SK-N-DZ (cell line): Measurements from ENCODE around the gene LLGL2.
"Not testable (repeated sequence)": the region's sequence is repeated elsewhere in the genome, so short reads cannot be mapped to it uniquely, and the experiment has no call there.

Experiments used
- DNase-seq: peaks from one replicate; pipeline ENCODE4 v3.0.0-alpha.2; 2015; ENCODE audit warnings: low spot score

Gene LLGL2

DNA sequence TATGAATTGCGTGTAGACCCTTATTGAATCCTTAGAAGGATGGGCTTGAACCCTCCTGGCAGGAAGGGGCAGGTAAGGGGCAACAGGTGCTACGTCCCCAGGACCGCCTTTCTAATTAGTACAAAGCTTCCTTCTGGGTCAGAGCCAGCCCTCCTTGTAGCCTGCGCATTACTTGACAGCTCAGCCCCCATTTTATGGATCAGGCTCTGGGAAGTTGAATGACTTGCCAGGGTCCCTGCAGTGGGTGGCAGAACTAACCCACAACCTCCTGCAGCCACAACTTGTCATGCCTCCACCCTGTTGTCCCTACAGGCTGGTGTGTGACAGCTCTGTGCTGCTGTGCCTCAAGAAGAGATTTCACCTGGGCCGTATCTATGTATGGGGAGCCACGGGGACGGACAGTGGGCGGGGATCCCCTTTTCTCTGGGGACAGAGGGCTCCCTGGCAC, 64.8 kb downstream of the LLGL2 start:
- no peak for DNase-seq

DNA sequence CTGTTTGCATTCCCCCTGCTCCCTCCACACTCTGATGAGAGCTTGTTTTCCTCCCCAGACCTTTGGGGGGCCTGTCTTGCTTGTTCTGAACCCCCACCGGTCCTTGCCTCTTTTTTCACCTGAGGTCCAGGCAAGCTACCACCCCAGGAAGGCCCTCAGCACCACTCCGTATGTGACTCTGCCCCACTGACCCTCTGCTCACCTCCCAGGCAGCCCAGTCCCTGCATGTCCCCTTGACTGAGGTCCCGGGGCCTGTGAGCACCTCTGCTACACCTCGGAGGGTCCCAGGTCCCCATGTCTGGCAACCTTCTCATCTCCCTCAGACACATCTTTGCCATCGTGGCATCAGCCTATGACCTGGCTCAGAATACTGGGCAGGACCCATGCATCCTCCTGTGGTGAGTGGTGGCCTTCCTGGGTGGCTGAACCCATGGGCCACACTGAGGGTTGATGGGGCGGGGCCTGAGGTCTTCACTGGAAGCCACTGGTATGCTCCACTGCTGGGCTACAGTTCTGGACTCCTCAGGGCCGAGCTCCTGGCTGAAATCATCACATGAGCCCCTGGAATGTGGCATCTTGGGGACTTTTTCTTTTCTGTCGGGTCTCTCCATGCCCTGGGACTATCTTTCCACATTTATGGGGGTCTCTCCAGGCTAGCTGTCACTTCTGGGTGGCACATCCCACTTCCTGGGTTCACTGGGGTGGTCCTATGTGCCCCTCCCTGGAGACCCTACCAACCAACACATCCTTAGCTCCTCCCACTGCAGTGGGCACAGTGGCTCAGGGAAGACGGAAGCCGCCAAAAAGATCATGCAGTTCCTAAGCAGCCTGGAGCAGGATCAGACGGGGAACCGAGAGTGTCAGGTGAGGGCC, 65.6 kb downstream of the LLGL2 start:
- DNase-seq, result no peak

DNA sequence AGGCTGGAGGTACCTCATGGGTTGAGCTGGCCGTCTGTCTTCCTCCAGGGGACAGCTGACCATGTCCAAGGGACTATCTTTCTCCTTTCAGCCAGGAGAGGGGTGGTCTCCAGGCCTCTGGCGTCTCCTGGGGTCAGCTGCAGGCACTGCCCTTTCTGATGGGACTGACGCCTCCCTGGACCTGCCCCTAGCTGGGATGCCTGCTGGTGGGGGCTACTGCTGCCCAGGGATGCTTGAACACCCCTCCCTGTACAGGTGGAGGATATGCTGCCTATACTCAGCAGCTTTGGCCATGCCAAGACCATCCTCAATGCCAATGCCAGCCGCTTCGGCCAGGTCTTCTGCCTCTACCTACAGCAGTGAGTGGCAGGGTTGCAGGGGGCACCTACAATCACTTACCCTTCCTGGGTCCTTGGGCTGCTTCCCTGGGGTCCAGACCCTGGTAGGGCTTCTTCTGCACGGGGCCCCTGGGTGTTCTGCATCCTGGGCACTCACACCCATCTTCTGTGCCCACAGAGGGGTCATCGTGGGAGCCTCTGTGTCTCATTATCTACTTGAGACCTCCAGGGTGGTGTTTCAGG, 66.3 kb downstream of the LLGL2 start:
- no peak for DNase-seq

DNA sequence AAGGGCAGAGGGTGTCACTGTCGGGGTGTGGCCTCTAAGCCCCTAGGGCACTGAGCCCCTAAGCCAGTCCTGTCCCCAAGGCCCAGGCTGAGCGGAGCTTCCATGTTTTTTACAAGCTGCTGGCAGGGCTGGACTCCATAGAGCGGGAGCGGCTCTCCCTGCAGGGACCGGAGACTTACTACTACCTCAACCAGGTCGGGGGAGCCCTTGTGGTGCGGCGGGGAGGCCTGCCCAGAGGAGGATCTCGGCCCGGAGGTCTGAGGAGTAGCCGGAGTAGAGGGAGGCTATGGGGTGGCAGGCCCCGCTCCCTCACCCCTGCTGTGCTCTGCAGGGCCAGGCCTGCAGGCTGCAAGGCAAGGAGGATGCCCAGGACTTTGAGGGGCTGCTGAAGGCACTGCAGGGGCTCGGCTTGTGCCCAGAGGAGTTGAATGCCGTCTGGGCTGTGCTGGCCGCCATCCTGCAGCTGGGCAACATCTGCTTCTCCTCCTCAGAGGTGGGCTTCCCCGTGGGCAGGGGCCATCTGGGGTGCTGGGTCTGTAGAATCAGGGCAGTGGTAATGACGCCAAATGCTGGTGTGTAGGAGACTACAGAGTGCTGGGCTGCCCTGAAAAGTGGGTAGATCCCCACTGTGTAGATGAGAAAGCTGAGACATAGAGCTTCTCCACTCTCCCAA, 67.0 kb downstream of the LLGL2 start:
- DNase-seq, result no peak

DNA sequence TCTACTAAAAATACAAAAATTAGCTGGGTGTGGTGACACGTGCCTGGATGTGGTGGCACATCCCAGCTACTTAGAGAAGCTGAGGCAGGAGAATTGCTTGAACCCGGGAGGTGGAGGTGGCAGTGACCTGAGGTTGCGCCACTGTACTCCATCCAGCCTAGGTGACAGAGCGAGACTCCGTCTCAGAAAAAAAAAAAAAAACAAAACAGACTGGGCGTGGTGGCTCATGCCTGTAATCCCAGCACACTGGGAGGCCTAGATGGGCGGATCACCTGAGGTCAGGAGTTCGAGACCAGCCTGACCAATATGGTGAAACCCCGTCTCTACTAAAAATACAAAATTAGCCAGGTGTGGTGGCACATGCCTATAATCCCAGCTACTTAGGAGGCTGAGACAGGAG, 67.9 kb downstream of the LLGL2 start:
- DNase-seq, result not testable (repeated sequence)

DNA sequence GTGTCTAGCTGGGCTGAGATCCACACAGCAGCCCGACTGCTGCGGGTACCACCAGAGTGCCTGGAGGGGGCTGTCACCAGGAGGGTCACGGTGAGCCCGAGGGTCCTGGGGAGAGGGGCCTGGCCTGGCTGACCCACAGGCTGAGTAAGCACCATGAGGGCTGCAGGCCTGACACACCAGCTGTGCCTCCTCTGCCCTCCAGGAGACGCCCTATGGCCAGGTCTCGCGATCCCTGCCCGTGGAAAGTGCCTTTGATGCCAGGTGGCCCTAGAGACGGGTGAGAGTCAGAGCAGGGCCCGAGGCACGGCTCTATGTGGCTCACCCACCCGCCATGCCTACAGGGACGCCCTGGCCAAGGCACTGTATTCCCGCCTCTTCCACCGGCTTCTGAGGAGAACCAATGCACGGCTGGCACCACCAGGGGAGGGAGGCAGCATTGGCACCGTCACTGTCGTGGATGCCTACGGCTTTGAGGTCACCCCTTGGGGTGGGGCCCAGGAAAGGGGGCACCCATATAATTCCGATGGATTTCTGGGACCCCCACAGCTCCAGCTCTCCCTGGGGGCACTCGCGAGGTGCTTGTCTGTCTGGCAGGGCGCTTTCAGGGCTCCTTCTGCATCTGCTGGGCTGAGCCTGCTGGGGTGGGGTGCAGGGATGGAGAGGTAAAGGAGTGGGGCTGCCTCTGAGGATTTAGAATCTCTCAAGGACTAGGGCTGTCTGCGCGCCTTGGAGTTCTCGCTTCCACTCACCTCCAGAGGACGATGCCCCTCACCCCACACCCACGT, 69.2 kb downstream of the LLGL2 start:
- no peak for DNase-seq

DNA sequence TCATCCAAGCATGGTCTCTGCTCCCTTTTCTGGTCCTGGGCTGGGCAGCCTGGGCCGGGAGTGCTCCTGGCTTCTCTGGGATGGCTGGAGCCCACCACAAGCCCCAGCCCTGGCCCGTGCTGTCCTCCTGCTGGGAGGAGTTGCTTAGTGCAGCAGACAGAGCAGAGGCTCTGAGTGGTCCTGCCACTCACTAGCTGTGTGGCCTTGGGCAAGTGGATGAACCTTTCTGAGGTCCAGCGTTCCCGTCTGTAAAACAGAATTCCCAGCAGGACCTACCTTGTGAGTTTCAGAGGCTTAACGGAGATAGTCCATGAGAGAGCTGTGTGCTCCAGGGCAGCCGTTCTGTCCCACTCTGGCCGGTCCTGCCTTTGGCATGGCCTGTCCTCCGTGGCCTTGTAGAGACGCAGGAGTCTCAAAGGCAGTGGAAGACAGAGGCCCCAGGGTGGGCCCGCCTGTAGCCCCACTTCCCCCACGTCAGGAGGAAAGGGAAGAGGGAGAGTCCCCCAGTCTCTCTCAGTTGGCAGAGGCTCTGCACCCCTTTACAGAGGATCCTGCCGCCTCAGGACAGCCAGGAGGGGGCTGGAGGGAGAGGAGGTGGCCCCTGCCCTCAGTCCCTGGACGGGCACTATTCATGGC, 69.9 kb downstream of the LLGL2 start:
- DNase-seq, result no peak

DNA sequence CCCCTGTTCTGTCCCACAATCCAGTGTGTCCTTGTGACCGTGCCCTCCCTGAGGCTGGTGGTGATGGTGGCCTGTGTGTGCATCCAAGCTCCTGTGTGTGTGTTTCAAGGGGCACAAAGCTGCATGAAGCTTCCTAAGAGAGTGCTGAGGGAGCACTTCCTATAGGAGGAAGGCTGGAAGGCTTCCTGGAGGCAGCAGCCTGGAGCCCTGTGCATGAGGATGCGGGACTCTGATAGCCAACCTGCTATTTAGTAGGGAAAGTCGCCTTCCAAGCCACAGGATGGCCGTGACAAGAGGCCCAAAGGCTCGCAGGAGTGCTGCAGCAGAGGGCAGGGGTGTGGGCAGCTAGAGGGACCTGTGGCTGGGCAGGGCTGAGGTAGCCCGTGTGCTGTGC, 70.4 kb downstream of the LLGL2 start:
- DNase-seq, result no peak

DNA sequence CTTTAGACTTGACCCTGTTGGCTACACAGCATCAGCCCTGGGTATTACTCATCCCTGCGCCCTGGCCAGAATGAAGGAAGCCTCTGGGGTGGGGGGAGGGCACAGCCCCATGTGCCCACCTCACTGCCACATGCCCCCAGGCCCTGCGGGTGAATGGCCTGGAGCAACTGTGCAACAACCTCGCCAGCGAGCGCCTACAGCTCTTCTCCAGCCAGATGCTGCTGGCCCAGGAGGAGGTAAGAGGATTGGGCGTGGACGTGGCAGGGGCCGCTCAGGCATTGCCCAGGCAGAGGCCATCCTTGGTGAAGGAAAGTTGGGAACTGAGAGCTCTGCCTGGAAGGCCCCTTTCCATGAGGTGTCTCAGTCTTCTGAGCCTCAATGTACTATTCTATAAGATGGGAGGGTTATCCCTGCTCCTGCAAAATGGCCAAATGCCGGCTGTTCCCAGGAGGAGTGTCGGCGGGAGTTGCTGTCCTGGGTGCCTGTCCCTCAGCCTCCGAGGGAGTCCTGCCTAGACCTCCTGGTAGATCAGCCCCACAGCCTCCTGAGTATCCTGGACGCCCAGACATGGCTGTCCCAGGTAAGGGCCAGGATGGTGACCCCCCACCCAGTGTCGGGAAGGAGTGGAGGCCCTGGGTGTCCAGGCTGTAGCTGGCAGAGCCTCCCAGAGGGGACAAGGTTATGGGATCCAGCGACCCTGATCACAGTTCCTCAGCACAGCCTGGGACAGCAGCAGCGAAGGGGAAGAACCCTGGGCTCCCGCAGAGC, 71.0 kb downstream of the LLGL2 start:
- no peak for DNase-seq

DNA sequence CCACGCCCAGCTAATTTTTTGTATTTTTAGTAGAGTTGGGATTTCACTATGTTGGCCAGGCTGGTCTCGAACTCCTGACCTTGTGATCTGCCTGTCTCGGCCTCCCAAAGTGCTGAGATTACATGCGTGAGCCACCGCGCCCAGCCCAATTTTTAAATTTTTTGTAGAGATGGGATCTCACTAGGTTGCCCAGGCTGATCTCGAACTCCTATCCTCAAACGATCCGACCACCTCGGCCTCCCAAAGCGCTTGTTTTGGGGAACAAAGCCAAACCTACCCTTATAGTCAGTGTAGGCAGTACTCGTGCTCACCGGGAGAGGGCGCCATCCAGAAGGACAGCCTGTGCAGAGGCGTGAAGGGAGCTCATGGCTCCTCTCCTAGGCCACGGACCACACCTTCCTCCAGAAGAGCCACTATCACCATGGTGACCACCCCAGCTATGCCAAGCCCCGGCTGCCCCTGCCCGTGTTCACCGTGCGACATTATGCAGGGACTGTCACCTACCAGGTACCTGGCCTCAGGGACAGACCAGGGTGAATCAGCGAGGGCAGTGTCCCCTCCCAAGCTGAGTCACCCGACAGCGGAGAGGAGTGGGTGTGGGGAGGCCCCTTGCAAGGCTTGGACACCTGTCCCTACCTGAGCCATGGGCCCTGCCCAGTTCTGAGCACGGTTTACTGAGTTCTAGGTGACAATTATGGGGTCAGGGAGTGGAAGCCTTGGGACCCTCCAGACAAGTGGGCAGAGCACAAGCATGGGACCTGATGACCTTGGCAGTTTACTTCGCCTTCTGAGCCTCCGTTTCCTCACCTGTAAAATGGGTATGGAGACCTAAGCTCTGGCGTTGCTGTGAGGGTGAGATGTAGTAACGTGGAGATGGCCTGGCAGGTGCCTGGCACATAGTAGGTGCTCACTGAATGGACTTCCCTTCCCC, 75.8 kb downstream of the LLGL2 start:
- peak; percentile 55 for DNase-seq

DNA sequence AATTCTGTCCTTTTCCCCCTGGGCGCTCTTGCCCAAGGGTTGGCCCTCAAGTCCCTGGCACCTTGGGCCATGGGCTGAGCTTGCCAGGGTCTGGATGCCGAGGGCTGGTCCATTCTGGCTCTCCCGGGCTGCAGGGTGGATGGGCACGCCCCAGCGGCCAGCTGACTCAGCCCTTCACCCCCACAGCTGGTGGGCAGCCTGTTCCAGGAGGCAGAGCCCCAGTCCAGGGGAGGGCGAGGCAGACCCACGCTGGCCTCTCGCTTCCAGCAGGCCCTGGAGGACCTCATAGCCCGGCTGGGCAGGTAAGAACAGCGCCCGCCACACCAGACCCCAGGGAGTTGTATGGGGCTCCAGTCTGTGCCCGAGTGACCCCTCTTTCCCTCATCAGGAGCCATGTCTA, 77.1 kb downstream of the LLGL2 start:
- DNase-seq, result no peak

DNA sequence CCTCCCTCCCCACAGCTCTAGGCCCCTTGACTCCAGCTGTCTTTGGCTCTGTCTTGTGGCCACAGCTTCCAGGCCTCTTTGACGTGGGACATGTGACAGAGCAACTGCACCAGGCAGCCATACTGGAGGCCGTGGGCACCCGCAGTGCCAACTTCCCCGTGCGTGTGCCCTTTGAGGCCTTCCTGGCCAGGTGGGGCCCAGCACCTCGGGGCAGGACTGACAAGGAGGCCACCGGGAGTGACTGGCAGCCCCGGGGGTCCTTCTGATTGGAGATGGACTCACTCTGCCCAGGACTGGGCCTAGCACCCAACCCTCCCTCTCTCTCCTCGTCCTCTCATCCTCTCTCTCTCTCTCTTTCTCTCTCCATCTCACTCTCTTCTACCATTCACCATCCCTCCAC, 77.6 kb downstream of the LLGL2 start:
- DNase-seq, result no peak

DNA sequence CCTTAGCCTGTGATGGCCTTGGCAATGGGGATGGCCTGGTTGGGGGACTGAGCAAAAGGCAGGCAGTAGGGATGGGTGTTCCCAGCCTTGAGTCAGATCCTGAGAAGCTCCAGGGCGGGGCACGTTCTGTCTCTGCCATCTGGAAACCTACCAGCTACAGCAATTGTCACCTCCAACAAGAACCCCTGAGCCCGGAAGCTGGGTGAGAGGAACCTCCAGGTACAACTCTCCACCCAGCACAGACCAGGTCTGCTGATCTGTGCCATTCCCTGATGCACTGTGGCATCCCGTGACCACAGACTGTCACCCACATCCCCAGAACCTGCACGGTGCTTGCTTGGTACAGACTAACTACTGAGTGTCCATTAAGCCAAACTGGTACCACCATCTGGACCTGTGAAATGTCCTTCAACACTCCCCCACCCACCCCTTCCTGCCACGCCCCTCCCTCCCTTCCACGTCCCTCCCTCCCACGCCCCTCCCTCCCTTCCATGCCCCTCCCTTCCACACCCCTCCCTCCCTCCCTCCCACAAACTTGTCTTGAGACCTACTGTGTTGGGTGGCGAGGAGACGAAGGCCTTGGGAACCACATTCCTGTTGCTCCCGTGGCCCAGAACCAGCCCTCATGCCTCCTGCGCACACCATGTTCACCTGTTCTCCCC, 78.7 kb downstream of the LLGL2 start:
- DNase-seq, result no peak

DNA sequence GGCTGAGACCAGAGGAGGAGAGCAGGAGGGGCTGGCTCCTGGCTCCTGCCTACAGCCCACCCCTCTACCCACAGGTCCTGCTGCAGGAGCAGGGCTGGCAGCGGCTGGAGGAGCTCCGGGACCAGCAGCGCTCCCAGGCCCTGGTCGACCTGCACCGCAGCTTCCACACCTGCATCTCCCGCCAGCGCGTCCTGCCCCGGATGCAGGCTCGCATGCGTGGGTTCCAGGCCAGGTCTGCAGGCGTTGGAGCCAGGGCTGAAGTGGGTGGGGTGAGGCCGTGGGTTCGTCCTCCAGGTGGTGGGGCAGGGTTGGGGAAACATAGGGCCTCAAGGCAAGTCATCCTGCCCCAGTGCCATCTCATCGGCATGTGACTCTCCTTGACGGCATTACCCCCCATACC, 80.3 kb downstream of the LLGL2 start:
- DNase-seq, result no peak

DNA sequence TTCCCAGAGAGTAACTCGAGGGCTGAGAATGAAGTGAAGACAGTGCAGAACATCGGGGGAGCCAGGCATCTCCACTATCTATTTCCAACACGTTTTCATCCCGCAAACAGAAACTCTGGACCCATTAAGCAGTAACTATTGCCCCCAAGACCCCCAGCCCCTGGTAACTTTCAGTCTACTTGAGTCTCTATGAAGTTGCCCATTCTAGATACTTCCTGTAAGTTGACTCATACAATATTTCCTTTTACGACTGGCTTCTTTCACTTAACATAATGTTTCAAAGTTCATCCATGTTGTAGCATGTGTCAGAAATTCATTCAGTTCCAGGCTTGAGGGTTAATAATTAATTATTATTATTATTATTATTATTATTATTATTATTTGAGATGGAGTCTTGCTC, 81.6 kb downstream of the LLGL2 start:
- DNase-seq, result no peak

DNA sequence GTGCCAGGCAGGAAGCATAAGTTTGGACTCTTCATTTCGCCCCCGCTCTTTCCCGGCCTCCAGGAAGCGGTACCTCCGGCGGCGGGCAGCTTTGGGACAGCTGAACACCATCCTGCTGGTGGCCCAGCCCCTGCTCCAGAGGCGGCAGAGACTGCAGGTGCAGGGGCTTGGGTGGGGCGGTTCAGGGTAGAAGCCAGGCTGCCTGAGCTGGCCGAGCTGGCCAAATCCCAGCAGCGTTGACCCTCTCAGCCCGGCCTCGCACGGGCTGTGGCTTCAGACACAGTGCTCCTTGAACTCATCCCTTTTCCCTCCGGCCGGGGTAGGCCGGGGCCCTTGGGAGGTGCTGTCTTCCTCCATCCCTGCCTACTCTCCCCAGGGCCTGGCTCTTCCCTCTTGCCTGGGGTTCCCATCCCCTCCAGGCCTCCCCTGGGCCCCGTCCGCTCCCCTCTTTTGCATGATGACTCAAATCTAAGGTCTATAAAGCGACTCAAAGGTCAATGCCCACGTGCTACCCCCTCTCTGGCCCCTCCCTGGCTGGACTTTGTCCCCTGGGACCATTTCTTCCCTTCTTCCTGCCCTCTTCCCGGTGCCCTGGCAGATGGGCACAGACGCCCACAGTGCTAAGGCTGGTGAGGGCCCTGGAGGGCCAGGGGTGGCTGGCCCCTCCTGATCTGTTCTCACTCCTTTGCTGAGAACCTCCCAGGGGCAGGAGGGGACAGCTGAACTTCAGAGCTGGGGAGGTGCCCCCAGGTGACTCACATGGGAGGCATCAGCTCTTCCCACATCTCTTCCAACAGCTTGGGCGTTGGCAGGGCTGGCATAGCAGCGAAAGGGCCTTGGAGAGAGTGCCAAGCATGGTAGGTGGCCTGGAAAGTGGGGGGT, 84.8 kb downstream of the LLGL2 start:
- no peak for DNase-seq

DNA sequence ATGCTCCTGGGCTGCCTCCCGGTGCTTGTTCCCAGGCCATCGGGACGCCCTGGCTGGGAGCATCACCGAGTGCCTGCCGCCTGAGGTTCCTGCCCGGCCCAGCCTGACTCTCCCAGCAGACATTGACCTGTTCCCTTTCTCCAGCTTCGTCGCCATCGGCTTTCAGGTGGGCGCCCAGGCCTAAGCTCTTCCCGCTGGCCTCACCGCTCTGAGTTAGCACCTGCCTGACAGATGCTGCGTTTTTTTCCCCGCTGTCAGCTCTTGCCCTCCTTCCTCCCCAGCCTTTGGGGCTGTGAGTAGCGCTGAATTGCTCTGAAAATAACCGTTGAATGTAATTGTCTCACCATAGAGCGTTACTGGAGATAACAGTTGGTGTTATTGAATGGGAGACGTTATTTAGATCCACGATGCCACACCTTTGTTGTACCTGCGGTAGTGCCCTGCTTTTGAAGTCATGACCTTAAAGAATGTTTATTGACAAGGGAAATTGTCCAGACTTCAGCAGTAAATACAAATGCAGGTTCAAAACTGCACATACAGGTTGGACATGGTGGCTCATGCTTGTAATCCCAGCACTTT, 86.4 kb downstream of the LLGL2 start:
- DNase-seq, result no peak
